GM12874 (cell line): Measurements from ENCODE around the gene TGM2.

ENCODE experiments used
- TF ChIP-seq, protein P1 (sequence below): IDR thresholded peaks from 2 replicates; pipeline ENCODE4 v1.5.1; 2011; ENCODE audit warnings: low read depth, mild to moderate bottlenecking, control low read depth, low read length, moderate library complexity; ENCODE audit not compliant: insufficient read depth

Gene TGM2

DNA sequence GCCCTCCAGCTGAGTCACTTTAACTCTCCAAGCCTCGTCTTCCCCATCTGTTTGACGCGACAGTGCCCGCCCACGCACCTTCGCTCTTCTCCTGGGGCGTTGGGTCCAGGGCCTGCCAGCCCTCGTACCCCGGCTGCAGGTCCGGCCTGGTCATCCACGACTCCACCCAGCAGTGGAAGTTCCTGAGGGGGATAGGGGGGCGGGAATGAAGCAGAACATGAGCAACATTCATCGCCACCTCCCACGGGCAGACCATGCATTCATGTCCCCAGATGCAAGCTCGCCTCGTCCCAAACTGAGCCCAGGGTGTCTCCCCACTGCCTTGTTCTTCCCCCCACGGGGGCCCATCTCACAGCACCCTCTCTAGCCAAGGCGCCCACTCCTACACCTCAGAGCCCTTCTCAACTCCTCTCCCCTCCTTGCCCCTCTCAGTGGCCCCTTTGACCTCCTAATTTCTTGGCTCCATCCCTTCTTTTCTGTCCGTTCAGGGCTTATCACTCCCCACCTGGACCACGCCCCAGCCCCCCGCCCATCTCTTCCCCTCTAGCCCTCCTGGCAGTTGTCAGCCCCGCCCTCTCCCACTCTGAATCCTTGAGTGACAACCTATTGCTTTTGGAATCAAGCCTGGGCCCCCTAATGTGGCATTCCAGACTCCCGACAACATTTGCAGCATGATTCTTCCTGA lies 23.7 kb downstream of the TGM2 start:
- TF ChIP-seq, protein P1, sequence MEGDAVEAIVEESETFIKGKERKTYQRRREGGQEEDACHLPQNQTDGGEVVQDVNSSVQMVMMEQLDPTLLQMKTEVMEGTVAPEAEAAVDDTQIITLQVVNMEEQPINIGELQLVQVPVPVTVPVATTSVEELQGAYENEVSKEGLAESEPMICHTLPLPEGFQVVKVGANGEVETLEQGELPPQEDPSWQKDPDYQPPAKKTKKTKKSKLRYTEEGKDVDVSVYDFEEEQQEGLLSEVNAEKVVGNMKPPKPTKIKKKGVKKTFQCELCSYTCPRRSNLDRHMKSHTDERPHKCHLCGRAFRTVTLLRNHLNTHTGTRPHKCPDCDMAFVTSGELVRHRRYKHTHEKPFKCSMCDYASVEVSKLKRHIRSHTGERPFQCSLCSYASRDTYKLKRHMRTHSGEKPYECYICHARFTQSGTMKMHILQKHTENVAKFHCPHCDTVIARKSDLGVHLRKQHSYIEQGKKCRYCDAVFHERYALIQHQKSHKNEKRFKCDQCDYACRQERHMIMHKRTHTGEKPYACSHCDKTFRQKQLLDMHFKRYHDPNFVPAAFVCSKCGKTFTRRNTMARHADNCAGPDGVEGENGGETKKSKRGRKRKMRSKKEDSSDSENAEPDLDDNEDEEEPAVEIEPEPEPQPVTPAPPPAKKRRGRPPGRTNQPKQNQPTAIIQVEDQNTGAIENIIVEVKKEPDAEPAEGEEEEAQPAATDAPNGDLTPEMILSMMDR, result no peak

DNA sequence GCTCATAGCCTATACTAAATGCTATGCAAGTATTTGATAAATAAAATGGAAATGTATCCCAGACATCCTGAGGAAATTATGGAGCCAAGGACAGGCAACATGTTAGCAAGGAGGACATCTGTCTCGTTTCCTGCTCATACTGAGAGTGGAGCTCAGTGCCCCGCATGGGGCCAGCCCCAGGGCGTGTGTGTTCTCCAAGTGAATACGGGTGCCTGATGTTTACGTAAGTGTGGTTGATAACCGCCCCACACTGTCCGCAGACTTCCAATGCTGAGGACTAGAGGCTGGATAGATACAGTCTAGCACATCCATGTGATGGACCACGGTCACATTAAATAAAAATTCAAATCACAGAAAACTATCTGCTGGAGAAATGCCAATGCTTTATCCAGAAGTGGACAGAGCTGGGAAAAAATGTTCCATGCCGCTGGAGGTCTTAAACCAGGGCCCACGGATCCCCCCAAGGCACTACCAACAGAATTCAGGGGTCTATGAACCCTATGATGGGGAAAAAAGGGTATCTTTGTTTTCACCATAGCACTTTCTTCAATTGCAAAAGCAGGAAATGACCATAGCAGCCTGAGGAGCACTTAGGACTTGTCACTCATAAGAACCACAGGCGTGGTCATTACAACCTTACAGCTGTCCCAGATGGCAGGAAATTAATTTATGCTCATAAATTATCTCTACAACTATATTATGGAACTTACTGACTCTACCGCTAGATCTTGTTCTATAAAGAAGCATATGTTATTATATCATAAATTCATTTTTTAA lies 24.9 kb downstream of the TGM2 start:
- TF ChIP-seq, protein P1, result no peak

DNA sequence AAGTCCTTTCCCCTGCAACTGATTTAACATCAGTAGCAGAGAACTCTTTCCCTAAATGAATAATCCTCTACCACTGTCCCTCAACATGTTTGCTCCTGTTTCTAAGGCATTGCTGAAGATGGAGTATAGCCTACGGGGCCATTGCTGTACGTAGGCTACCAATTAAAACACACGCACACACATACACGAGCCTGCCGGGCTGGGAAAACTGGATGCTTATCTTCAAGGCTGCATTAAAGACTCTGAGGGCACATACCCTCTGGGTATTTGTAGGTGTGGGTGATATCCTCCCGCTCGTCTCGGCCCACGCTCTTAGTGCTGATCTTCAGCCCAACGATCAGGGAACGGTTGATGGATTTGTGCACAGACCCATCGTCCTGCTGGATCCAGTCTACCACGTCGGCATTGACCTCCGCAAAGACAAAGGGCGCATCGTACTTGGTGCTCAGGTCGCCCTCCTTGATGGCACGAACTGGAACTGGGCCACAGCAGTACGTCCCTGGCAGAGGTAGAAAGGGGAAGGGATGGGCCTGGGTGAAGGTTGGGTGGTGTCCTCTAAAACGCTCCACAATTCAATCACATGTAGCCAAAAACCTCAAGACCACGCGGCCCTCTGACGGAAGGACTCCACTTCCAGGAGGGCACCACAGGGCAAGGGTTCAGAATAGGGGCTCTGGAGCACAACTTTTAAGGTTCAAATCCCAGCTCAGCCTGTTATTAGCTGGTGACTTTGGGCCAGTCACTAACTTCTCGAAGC lies 25.7 kb downstream of the TGM2 start:
- TF ChIP-seq, protein P1, result no peak

DNA sequence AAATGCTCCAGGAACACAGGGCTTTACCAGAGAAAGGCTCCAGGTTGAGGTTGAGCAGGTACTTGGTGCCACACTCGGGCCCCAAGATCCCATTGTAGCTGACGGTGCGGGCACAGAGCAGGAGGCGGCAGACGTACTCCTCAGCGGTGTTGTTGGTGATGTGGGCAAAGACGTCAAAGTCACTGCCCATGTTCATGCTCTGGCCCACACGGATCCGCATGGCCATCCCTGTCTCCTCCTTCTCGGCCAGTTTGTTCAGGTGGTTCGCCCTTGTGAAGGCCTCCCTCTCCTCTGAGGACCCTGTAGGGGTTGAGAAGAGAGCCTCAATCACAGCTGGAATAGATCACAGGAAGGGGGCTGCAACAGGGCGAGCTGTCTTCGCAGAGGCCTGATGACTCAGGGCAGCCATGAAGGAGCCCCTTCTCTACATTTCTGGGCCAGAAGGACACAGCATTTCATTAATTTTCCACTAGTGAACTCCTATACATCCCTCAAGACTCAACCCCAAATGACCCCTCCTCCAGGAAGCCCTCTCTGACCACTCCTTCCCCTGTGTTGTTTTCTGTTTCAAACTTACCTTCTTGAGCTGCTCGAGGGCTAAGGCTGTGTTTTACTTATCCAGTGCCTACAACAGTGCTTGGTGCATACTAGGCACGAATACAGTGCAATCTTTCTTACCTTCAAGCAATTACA lies 26.8 kb downstream of the TGM2 start:
- TF ChIP-seq, protein P1, result no peak

DNA sequence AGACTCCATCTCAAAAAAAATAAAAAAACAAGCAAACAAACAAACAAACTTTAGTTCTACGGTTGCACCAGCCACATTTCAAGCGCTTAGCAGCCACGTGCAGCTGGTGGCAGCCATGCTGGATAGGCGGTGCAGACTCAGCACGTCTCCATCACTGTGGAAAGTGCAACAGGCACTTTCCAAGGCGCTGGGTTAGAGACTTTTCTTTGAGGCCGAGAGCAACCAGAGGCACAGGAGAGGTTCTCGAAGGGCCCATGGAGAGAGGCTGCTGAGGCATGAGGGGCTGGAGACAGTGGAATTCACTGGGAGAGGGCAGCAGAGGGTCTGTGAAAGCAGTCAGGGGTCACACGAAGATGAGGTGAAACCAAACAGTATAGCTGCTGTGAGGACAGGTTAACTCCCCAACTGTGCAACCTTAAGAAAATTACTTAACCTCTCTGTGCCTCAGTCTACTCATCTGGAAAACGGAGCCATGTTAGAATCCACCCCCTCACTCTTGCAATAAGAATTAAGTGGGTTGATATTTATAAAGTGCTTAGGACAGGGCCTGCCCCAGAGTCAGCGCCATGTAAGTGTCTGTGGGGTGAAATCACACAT lies 27.5 kb downstream of the TGM2 start:
- TF ChIP-seq, protein P1, result no peak

DNA sequence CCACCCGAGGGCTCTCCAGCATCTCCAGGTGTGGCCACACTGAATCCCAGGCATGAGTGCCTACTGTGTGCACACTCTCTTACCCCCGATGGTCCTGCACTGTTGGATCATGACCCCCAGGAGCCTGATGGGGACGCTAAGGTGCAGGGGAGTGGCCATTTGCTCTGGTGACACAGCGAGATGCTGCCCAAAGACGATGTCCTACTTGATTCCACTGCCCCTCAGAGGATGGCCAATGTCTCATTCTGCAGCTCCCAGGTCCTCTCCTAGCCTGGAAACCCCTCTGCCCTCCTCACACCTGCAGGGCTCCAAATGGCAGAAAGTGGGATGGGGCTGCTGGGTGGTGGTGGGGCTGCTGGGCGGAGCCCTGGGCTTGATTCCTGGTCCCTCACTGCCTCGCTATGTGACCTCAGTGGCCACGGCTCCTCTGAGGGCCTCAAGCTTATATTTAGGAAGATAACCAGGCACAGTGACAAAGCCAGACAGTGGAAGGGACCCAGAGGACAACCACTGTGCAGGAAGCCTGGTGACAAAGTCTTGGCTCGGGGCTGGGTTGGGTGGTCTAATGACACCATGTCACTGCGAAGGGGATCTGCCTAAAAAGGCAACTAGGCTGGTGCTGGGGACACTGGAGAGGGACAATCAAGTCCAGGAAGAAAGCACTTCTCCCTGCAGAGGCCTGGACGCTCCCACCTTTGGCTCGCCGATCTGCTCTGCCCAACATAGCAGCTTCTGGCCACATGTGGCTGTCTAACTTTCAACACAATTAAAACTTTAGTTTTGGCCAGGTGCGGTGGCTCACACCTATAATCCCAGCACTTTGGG lies 28.4 kb downstream of the TGM2 start:
- TF ChIP-seq, protein P1, result no peak
